ENCODE results near the gene RASA3. TPM values are rescaled to one million over a fixed set of nuclear protein-coding genes. Genes with fewer than 3 reads are reported as not detected.
"Not testable (repeated sequence)": the region's sequence is repeated elsewhere in the genome, so short reads cannot be mapped to it uniquely, and the experiment has no call there.

The RASA3 gene
- polyA plus RNA-seq, 1 donor from 2014 or later: 8.5 TPM

- H3K9me2 ChIP-seq (ENCODE audit: insufficient read depth, low read length): no peaks in the 10 kb centered on the region
- H3K9me3 ChIP-seq (ENCODE audit: low read length): peaks cover 2% of the 10 kb centered on the region
- H2AFZ ChIP-seq (ENCODE audit: low read depth, low read length): no peak overlapping the region
- no peaks in the 10 kb centered on the region for H3K79me2 ChIP-seq (replicated peaks; ENCODE audit: insufficient read depth, low read length)
- H3K4me2 ChIP-seq (ENCODE audit: low read length): no peak overlapping the region
- no peak overlapping the region for H3K4me3 ChIP-seq (ENCODE audit: low read length)
- H3F3A ChIP-seq (ENCODE audit: insufficient read depth, low read length, poor library complexity, severe bottlenecking): no peaks in the 10 kb centered on the region
- no peaks in the 10 kb centered on the region for H3K27me3 ChIP-seq (ENCODE audit: insufficient read depth, low read depth, low read length)
- H4K20me1 ChIP-seq (ENCODE audit: insufficient read depth): no peaks in the 10 kb centered on the region
- no peak overlapping the region for H3K27ac ChIP-seq (ENCODE audit: low read length)
- H3K9ac ChIP-seq (ENCODE audit: low read length): no peak overlapping the region
- TF ChIP-seq EZH2 (IDR thresholded peaks at IDR 0.05; ENCODE audit: borderline replicate concordance, insufficient read depth, low read length, poor library complexity, severe bottlenecking): no peak
- TF ChIP-seq SMC3 (conservative IDR thresholded peaks at IDR 0.05; ENCODE audit: poor library complexity): no peak
- no peak for TF ChIP-seq POLR2AphosphoS5 (IDR thresholded peaks at IDR 0.05)
- no peak for TF ChIP-seq EP300 (conservative IDR thresholded peaks at IDR 0.05; ENCODE audit: poor library complexity, severe bottlenecking)
- TF ChIP-seq TAF1 (IDR thresholded peaks at IDR 0.05; ENCODE audit: low read depth): no peak
- TF ChIP-seq, protein P1, sequence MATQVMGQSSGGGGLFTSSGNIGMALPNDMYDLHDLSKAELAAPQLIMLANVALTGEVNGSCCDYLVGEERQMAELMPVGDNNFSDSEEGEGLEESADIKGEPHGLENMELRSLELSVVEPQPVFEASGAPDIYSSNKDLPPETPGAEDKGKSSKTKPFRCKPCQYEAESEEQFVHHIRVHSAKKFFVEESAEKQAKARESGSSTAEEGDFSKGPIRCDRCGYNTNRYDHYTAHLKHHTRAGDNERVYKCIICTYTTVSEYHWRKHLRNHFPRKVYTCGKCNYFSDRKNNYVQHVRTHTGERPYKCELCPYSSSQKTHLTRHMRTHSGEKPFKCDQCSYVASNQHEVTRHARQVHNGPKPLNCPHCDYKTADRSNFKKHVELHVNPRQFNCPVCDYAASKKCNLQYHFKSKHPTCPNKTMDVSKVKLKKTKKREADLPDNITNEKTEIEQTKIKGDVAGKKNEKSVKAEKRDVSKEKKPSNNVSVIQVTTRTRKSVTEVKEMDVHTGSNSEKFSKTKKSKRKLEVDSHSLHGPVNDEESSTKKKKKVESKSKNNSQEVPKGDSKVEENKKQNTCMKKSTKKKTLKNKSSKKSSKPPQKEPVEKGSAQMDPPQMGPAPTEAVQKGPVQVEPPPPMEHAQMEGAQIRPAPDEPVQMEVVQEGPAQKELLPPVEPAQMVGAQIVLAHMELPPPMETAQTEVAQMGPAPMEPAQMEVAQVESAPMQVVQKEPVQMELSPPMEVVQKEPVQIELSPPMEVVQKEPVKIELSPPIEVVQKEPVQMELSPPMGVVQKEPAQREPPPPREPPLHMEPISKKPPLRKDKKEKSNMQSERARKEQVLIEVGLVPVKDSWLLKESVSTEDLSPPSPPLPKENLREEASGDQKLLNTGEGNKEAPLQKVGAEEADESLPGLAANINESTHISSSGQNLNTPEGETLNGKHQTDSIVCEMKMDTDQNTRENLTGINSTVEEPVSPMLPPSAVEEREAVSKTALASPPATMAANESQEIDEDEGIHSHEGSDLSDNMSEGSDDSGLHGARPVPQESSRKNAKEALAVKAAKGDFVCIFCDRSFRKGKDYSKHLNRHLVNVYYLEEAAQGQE (IDR thresholded peaks at IDR 0.05; ENCODE audit: borderline replicate concordance): no peak
- no peak for TF ChIP-seq MXI1 (conservative IDR thresholded peaks at IDR 0.05; ENCODE audit: poor library complexity, severe bottlenecking)
- no peak for TF ChIP-seq RAD21 (conservative IDR thresholded peaks at IDR 0.05)
- TF ChIP-seq, protein P2, sequence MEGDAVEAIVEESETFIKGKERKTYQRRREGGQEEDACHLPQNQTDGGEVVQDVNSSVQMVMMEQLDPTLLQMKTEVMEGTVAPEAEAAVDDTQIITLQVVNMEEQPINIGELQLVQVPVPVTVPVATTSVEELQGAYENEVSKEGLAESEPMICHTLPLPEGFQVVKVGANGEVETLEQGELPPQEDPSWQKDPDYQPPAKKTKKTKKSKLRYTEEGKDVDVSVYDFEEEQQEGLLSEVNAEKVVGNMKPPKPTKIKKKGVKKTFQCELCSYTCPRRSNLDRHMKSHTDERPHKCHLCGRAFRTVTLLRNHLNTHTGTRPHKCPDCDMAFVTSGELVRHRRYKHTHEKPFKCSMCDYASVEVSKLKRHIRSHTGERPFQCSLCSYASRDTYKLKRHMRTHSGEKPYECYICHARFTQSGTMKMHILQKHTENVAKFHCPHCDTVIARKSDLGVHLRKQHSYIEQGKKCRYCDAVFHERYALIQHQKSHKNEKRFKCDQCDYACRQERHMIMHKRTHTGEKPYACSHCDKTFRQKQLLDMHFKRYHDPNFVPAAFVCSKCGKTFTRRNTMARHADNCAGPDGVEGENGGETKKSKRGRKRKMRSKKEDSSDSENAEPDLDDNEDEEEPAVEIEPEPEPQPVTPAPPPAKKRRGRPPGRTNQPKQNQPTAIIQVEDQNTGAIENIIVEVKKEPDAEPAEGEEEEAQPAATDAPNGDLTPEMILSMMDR (IDR thresholded peaks at IDR 0.05; ENCODE audit: poor library complexity, severe bottlenecking): no peak
- H3K36me3 ChIP-seq (ENCODE audit: insufficient read depth, low read length): no peaks in the 10 kb centered on the region
Observed at GRCh38 chr13:114177245-114178010, 45.0 kb upstream of the RASA3 start.

- not testable (repeated sequence) for H3K27me3 ChIP-seq (ENCODE audit: insufficient read depth, low read depth, low read length); H3K9me2 ChIP-seq (ENCODE audit: insufficient read depth, low read length); H3K4me2 ChIP-seq (ENCODE audit: low read length); H3K27ac ChIP-seq (ENCODE audit: low read length); H2AFZ ChIP-seq (ENCODE audit: low read depth, low read length); H3K36me3 ChIP-seq (ENCODE audit: insufficient read depth, low read length); H3K4me3 ChIP-seq (ENCODE audit: low read length); H4K20me1 ChIP-seq (ENCODE audit: insufficient read depth); H3F3A ChIP-seq (ENCODE audit: insufficient read depth, low read length, poor library complexity, severe bottlenecking); H3K79me2 ChIP-seq (replicated peaks; ENCODE audit: insufficient read depth, low read length); H3K9ac ChIP-seq (ENCODE audit: low read length); H3K9me3 ChIP-seq (ENCODE audit: low read length)
Observed at GRCh38 chr13:114176359-114176902, 44.0 kb upstream of the RASA3 start.
